ENCODE data around the gene PKNOX2. TPM values are rescaled to one million over a fixed set of nuclear protein-coding genes. Genes with fewer than 3 reads are reported as not detected.

PKNOX2 gene
- total RNA-seq, 6 experiments from 2014 or later: 0.09 to 0.31 (median 0.14) TPM

DNA sequence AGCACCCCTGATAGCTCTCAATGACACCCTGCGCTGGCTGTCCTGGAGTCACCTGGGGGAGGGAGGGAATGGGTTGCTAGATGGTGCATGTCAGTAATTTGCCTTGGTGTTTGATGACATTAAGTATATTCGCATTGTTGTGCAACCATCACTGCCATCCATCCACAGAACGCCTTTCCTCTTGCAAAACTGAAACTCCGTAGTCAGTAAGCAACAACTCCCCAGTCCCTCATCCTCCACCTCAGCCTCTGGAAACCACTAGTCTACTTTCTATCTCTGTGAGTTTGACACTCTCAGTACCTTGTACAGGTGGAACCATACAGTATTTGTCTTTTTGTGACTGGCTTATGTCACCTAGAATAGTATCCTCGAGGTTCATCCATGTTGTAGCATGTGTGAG, 62.6 kb downstream of the PKNOX2 start:
- no peak for DNase-seq
- Histone ChIP-seq H3K4me3 (no peak overlapping the region), H3K27me3 (no peaks in the 10 kb centered on the region), H3K36me3 (no peaks in the 10 kb centered on the region), H3K27ac (no peak overlapping the region), H3K9me3 (no peaks in the 10 kb centered on the region), H3K4me1 (no peaks in the 10 kb centered on the region)
- intact Hi-C loops (cut with DNase I): no loop called here
- ATAC-seq: no peak
- TF ChIP-seq POLR2A (IDR thresholded peaks at IDR 0.05): no peak
- TF ChIP-seq, protein P1, sequence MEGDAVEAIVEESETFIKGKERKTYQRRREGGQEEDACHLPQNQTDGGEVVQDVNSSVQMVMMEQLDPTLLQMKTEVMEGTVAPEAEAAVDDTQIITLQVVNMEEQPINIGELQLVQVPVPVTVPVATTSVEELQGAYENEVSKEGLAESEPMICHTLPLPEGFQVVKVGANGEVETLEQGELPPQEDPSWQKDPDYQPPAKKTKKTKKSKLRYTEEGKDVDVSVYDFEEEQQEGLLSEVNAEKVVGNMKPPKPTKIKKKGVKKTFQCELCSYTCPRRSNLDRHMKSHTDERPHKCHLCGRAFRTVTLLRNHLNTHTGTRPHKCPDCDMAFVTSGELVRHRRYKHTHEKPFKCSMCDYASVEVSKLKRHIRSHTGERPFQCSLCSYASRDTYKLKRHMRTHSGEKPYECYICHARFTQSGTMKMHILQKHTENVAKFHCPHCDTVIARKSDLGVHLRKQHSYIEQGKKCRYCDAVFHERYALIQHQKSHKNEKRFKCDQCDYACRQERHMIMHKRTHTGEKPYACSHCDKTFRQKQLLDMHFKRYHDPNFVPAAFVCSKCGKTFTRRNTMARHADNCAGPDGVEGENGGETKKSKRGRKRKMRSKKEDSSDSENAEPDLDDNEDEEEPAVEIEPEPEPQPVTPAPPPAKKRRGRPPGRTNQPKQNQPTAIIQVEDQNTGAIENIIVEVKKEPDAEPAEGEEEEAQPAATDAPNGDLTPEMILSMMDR (IDR thresholded peaks at IDR 0.05): no peak
- WGBS (ENCODE audit: insufficient coverage, low coverage, low lambda C conversion rate, missing lambda C conversion rate): 58% methylated on average over 5 of the region's 5 CpGs

DNA sequence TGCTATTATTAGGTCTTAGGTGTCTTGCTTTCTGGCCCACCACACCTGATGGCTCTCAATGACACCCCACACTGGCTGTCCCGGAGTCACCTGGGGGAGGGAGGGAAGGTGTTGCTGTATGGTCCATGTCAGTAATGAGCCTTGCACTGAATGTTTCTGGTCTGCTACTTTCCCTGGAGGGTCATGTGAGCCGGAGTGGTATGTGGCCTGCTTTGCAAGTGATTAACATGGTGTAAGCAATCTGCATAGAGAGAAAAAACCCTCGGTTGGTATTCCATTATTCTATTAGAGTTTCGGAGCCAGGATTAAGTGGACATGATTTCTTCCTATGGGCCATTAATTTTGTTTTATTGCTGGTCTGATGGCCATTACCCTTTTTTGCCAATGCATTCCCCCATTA, 63.9 kb downstream of the PKNOX2 start:
- Histone ChIP-seq H3K4me1 (no peaks in the 10 kb centered on the region), H3K36me3 (no peaks in the 10 kb centered on the region), H3K27ac (no peak overlapping the region), H3K9me3 (no peaks in the 10 kb centered on the region), H3K4me3 (no peak overlapping the region), H3K27me3 (no peaks in the 10 kb centered on the region)
- 47% methylated on average over 3 of the region's 4 CpGs for WGBS (ENCODE audit: insufficient coverage, low coverage, low lambda C conversion rate, missing lambda C conversion rate)
- DNase-seq: no peak
- ATAC-seq: no peak
- no peak for TF ChIP-seq POLR2A (IDR thresholded peaks at IDR 0.05)
- TF ChIP-seq, protein P1 (IDR thresholded peaks at IDR 0.05): no peak
- intact Hi-C loops (cut with DNase I): no loop called here

DNA sequence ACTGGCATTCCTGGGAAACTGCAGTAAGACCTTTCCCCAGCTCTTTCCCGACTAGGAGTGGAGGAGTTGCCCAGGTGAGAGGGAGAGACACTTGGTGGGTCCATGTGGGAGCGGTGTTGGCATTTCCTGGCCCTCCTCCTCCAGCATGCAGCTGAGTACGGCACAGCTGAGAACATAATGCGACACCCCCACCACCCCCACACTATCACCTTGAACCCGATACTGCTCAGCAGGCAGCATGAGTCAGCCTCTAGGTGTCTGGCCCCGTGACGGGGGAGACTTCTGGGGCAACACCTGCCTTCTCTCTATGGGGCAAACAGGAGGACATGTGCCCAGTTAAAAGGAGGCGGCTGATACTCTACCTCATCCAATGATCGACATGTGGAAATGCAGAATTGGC, 64.4 kb downstream of the PKNOX2 start:
- Histone ChIP-seq H3K4me1 (no peaks in the 10 kb centered on the region), H3K27me3 (no peaks in the 10 kb centered on the region), H3K4me3 (no peak overlapping the region), H3K36me3 (no peaks in the 10 kb centered on the region), H3K27ac (no peak overlapping the region), H3K9me3 (no peaks in the 10 kb centered on the region)
- intact Hi-C loops (cut with DNase I): no loop called here
- WGBS (ENCODE audit: insufficient coverage, low coverage, low lambda C conversion rate, missing lambda C conversion rate): 66% methylated on average over 4 of the region's 9 CpGs
- TF ChIP-seq, protein P1 (IDR thresholded peaks at IDR 0.05): no peak
- TF ChIP-seq POLR2A (IDR thresholded peaks at IDR 0.05): no peak
- no peak for DNase-seq
- no peak for ATAC-seq

DNA sequence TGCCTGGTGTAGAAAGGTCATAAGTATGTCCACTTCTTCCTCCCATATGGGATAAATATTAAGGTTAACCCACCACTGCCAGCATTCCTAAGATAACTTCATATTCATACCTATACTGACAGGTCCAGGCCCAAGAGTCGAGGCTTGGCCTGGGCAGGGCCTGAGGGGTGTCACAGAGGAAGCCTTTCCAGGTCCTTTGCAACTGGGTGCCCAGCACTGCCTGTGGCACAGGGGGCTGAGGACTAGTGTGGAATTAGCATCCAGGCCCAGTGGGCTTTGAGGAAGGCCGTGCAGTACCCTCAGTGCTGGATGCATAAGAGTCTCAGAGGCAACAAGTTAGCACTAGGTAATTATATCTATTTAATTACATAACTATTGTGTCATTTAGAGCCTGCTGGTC, 65.4 kb downstream of the PKNOX2 start:
- no CpG with 5 or more reads among the region's 2 CpGs for WGBS (ENCODE audit: insufficient coverage, low coverage, low lambda C conversion rate, missing lambda C conversion rate)
- no peak overlapping the region for H3K4me3 ChIP-seq
- H3K9me3 ChIP-seq: no peaks in the 10 kb centered on the region
- no peaks in the 10 kb centered on the region for H3K4me1 ChIP-seq
- intact Hi-C loops (cut with DNase I): no loop called here
- TF ChIP-seq, protein P1 (IDR thresholded peaks at IDR 0.05): no peak
- no peak for TF ChIP-seq POLR2A (IDR thresholded peaks at IDR 0.05)
- H3K27ac ChIP-seq: no peak overlapping the region
- no peak for ATAC-seq
- no peaks in the 10 kb centered on the region for H3K27me3 ChIP-seq
- DNase-seq: no peak
- H3K36me3 ChIP-seq: no peaks in the 10 kb centered on the region

DNA sequence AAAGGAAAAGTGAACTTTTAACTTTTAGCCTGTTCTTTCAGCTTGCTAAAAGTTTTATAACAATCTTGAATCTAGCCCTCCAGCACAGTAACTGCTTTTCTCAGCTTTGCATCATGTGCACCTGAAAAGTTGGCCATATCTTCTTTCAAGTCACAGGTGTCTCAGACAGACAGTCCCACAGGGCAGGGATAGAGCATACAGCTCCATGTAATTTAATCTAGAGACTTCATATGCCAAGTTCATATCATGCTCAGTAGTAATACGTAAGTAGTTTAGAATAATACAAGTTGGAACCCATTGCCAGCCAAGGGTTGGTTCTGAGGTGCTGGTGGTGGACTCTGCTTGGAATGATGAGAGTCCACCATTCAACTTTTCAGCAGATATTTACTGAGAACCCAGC, 68.6 kb downstream of the PKNOX2 start:
- intact Hi-C loops (cut with DNase I): no loop called here
- DNase-seq (no peak), ATAC-seq (no peak)
- Histone ChIP-seq H3K4me1 (no peaks in the 10 kb centered on the region), H3K27me3 (no peaks in the 10 kb centered on the region), H3K4me3 (no peak overlapping the region), H3K9me3 (no peaks in the 10 kb centered on the region), H3K36me3 (no peaks in the 10 kb centered on the region), H3K27ac (no peak overlapping the region)
- 67% methylated on average over 1 of the region's 1 CpG for WGBS (ENCODE audit: insufficient coverage, low coverage, low lambda C conversion rate, missing lambda C conversion rate)
- TF ChIP-seq POLR2A (IDR thresholded peaks at IDR 0.05): no peak
- TF ChIP-seq, protein P1 (IDR thresholded peaks at IDR 0.05): no peak
